Left ventricle myocardium inferior (tissue), 1 donor: ENCODE measurements around the gene CLIC1. TPM values are rescaled to one million over a fixed set of nuclear protein-coding genes. Genes with fewer than 3 reads are reported as not detected.

Experiments
- DNase-seq: peaks from one replicate; pipeline ENCODE4 v3.0.0-alpha.2; 2020
- H3K27ac ChIP-seq: fragments of 200-600 bp; replicated peaks from 2 replicates; pipeline ENCODE4 v1.8.0; 2021
- H3K27me3 ChIP-seq: fragments of 200-600 bp; 2 replicates; pipeline ENCODE4 v1.8.0; 2021; ENCODE audit warnings: low read depth
- H3K36me3 ChIP-seq: fragments of 200-600 bp; 2 replicates; pipeline ENCODE4 v1.8.0; 2021
- H3K4me1 ChIP-seq: fragments of 200-600 bp; 2 replicates; pipeline ENCODE4 v1.8.0; 2021
- H3K4me3 ChIP-seq: fragments of 200-600 bp; 2 replicates; pipeline ENCODE4 v1.8.0; 2021; ENCODE audit warnings: mild to moderate bottlenecking, moderate library complexity
- H3K9me3 ChIP-seq: fragments of 200-600 bp; replicated peaks from 2 replicates; pipeline ENCODE4 v1.8.0; 2021
- intact Hi-C: fragments of 100-400 bp; cut with micrococcal nuclease; formaldehyde crosslinking; loops from one replicate; pipeline ENCODE4 v1.11.0; 2022
- total RNA-seq: library from RNA; stranded (reverse); fragmentation: NEBNext Ultra II Directional; extraction: Animal tissue kit (Norgen Biotek cat#: 25700); gene quantifications from one replicate; pipeline ENCODE4 v1.2.1, GENCODE V29; 2021
- TF ChIP-seq, protein P1 (sequence below): fragments of 200-600 bp; IDR thresholded peaks from 2 replicates; pipeline ENCODE4 v1.8.0; 2021; ENCODE audit warnings: antibody characterized with exemption, mild to moderate bottlenecking, borderline replicate concordance
- donor health status: DM: no; HTN: yes; CAD: no; lungs with severe emphysema.

CLIC1 gene
- total RNA-seq, 1 donor from 2014 or later, result 78.0 TPM

DNA sequence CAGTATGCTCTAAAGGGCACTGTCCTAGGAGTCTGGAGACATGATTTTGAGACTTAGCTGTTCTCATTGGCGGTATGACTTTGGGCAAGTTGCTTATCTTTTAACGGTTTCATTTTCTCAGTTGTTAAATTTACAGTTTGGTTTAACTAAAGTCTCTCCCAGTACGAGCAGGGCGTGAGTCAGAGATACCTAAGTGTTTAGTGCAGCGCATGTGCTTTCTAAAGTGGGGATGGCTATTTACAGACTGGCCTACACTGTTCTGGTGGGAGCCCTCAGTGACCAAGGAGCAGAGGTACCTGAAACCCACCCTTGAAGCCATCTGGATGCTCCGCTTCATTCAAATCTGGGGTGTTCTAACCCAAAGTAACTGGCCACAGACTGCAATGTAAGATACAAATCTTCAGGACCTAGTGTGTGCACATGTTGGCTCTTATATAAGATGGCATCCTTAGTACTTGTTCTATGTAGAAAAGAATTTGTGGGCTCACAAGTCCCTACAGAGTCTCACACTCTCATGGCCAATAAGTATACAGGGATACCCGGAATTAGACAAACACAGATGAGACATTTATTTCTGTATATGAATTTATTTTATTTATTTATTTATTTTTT lies 14.2 kb upstream of the CLIC1 start:
- TF ChIP-seq, protein P1, sequence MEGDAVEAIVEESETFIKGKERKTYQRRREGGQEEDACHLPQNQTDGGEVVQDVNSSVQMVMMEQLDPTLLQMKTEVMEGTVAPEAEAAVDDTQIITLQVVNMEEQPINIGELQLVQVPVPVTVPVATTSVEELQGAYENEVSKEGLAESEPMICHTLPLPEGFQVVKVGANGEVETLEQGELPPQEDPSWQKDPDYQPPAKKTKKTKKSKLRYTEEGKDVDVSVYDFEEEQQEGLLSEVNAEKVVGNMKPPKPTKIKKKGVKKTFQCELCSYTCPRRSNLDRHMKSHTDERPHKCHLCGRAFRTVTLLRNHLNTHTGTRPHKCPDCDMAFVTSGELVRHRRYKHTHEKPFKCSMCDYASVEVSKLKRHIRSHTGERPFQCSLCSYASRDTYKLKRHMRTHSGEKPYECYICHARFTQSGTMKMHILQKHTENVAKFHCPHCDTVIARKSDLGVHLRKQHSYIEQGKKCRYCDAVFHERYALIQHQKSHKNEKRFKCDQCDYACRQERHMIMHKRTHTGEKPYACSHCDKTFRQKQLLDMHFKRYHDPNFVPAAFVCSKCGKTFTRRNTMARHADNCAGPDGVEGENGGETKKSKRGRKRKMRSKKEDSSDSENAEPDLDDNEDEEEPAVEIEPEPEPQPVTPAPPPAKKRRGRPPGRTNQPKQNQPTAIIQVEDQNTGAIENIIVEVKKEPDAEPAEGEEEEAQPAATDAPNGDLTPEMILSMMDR, result no peak
- no peaks in the 10 kb centered on the region for H3K9me3 ChIP-seq
- H3K4me3 ChIP-seq, result no peak overlapping the region
- no peaks in the 10 kb centered on the region for H3K36me3 ChIP-seq
- intact Hi-C loops, result no loop called here
- no peaks in the 10 kb centered on the region for H3K4me1 ChIP-seq
- H3K27me3 ChIP-seq, result no peaks in the 10 kb centered on the region
- no peak overlapping the region for H3K27ac ChIP-seq
- no peak for DNase-seq

DNA sequence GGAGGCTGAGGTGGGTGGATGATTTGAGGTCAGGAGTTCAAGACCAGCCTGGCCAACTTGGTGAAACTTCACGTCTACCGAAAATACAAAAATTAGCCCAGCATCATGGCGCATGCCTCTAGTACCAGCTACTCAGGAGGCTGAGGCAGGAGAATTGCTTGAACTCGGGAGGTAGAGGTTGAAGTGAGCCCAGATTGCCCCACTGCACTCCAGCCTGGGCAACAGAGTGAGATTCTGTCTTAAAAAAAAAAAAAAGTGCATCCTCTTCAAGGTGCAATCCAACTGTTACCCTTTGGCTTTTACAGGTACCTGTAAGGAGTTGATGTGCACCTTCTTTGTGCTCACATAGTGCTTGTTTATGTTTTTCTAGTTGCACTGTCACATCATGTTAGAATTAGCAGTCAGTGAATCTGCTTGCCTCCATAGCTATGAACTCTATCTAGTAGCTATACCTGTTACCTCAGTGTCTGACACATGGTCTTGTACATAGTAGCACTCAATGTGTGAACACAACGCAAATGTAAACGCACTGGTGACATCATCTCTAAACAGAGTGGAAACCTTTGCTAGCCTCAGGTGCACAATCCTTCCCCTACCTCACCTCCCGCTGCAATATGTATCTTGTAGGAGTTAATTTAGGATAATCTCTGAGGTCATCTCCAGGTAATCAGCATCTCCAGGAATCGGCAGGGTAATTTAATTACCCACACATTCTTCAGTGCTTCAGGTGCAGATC lies 13.1 kb upstream of the CLIC1 start:
- Histone ChIP-seq H3K9me3 (no peaks in the 10 kb centered on the region), H3K36me3 (no peaks in the 10 kb centered on the region), H3K27ac (no peak overlapping the region), H3K4me3 (no peak overlapping the region), H3K27me3 (no peaks in the 10 kb centered on the region), H3K4me1 (no peaks in the 10 kb centered on the region)
- no peak for DNase-seq
- intact Hi-C loops, result no loop called here
- TF ChIP-seq, protein P1, result no peak

DNA sequence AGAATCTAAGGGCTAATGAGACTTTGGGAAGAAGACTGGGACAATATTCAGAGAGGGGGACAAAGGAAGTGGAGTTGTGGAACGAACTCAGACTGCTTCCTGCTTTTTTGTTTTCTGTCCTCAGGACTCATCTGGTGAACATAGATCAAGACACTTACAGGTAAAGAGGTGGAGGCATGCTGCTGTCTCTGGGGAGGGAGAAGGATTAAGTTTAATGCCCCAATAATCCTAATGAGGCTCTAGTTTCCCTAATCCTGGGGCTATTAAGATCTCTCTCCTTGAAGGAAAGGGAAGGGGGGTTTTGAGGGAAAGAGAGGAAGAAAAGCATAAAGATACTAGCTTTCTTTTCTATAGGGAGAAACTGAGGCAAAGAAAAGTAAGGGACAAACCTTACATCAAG lies 8.1 kb upstream of the CLIC1 start:
- intact Hi-C loops, result no loop called here
- no peaks in the 10 kb centered on the region for H3K36me3 ChIP-seq
- H3K9me3 ChIP-seq, result no peaks in the 10 kb centered on the region
- H3K4me1 ChIP-seq, result peaks cover 12% of the 10 kb centered on the region
- H3K4me3 ChIP-seq, result no peak overlapping the region
- no peak overlapping the region for H3K27ac ChIP-seq
- TF ChIP-seq, protein P1, result no peak
- H3K27me3 ChIP-seq, result no peaks in the 10 kb centered on the region
- DNase-seq, result no peak

GRCh38 chr6:31742894-31743293 lies 6.6 kb upstream of the CLIC1 start:
- intact Hi-C loops, result no loop called here
- Histone ChIP-seq H3K27me3 (no peaks in the 10 kb centered on the region), H3K4me3 (no peak overlapping the region), H3K9me3 (no peaks in the 10 kb centered on the region), H3K4me1 (peaks cover 26% of the 10 kb centered on the region), H3K27ac (no peak overlapping the region), H3K36me3 (no peaks in the 10 kb centered on the region)
- TF ChIP-seq, protein P1, result no peak
- DNase-seq, result no peak

DNA sequence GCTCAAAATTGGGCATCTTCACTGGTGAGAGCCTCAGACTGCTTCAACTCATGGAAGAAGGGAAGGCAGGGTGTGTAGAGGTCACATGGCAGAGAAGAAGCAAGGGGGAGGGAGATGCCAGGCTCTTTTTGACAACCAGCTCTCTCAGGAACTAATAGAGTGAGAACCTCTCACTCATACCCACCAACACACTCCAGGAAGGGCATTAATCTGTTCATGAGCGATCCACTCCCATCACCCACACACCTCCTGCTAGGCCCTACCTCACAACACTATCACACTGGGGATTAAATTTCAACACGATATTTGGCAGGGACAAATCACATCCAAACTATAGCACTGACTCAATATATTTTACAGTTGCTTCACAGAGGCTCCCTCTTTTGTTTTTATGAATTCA lies 5.5 kb upstream of the CLIC1 start:
- H3K4me1 ChIP-seq, result peaks cover 37% of the 10 kb centered on the region
- no peaks in the 10 kb centered on the region for H3K27me3 ChIP-seq
- DNase-seq, result no peak
- H3K9me3 ChIP-seq, result no peaks in the 10 kb centered on the region
- no peak overlapping the region for H3K27ac ChIP-seq
- intact Hi-C loops, result no loop called here
- no peaks in the 10 kb centered on the region for H3K36me3 ChIP-seq
- TF ChIP-seq, protein P1, result no peak
- no peak overlapping the region for H3K4me3 ChIP-seq
